Measurements from ENCODE around the gene STX4.

The STX4 gene

DNA sequence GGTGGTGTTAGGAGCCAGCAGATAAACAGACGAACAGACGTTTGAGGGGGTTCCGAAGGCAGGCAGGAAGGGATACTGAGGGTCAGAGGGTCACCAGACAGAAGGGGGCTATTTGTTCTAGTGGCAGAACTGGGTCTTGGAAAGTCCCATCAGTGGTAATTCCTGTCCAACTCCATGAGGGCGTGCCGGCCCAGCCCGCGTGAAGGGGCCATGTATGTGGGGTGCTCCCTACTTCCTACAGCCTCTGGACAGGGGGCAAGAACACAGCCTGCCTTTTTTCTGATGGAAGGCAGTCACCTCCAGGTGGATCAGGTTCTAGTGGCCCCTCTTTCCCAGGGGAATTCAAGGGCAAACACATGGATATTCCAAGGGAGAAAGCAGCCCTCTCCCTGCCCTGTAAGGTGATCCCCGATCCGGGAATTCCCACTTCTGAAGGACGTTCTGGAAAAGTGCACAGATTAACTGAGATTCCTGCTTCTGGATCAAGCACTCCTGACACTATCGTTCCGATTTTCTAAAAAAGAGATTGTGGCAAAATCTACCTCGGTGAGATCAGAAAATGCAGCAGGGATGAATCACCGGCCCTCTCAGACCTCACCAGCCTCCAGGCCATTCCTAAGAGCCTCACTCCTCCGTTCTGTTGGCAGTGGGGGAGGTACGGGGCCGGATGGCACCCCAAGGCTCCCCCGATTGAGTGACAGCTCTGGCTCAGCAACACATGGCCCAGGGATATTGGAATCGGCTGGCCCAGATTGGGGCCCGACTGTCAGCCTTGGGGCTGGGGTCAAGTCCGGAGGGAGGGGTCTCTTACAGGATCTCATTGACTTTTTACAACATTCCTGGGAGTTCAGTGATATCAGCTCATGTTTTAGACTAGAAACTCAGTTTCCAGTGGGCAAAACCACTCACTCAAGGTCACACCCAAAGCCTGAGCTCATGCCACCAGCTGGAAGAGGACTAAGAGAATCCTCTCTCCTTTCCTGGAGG is 35.3 kb upstream of the STX4 start:
- no peak for TF ChIP-seq POLR2A (IDR thresholded peaks at IDR 0.05; ENCODE audit: low read depth, low read length)
- TF ChIP-seq PAX5 (IDR thresholded peaks at IDR 0.05; ENCODE audit: insufficient read depth, low read length, severe bottlenecking), result no peak
- no peak for TF ChIP-seq POU2F2 (IDR thresholded peaks at IDR 0.05; ENCODE audit: low read depth, low read length)
- no peak for TF ChIP-seq SPI1 (IDR thresholded peaks at IDR 0.05; ENCODE audit: low read depth, low read length)
- TF ChIP-seq TAF1 (IDR thresholded peaks at IDR 0.05; ENCODE audit: low read depth, low read length), result no peak
- TF ChIP-seq POLR2AphosphoS5 (IDR thresholded peaks at IDR 0.05; ENCODE audit: low read depth, low read length), result no peak
- DNase-seq (ENCODE audit: insufficient read length, low spot score) (no peak), FAIRE-seq (no peak)

GRCh38 chr16:30998852-30999761 is 34.3 kb upstream of the STX4 start:
- DNase-seq (ENCODE audit: insufficient read length, low spot score) (no peak), FAIRE-seq (no peak)
- TF ChIP-seq POLR2AphosphoS5 (IDR thresholded peaks at IDR 0.05; ENCODE audit: low read depth, low read length), result no peak
- TF ChIP-seq TAF1 (IDR thresholded peaks at IDR 0.05; ENCODE audit: low read depth, low read length), result no peak
- no peak for TF ChIP-seq PAX5 (IDR thresholded peaks at IDR 0.05; ENCODE audit: insufficient read depth, low read length, severe bottlenecking)
- TF ChIP-seq POU2F2 (IDR thresholded peaks at IDR 0.05; ENCODE audit: low read depth, low read length), result no peak
- no peak for TF ChIP-seq POLR2A (IDR thresholded peaks at IDR 0.05; ENCODE audit: low read depth, low read length)
- no peak for TF ChIP-seq SPI1 (IDR thresholded peaks at IDR 0.05; ENCODE audit: low read depth, low read length)

- DNase-seq (ENCODE audit: insufficient read length, low spot score) (no peak), FAIRE-seq (no peak)
- TF ChIP-seq POLR2AphosphoS5 (IDR thresholded peaks at IDR 0.05; ENCODE audit: low read depth, low read length) (no peak), TAF1 (IDR thresholded peaks at IDR 0.05; ENCODE audit: low read depth, low read length) (no peak), PAX5 (IDR thresholded peaks at IDR 0.05; ENCODE audit: insufficient read depth, low read length, severe bottlenecking) (no peak), POU2F2 (IDR thresholded peaks at IDR 0.05; ENCODE audit: low read depth, low read length) (no peak)
These were observed 32.5 kb upstream of the STX4 start for GRCh38 chr16:31000671-31001382.

GRCh38 chr16:31001507-31002249 is 31.7 kb upstream of the STX4 start:
- no peak for DNase-seq (ENCODE audit: insufficient read length, low spot score)
- no peak for TF ChIP-seq PAX5 (IDR thresholded peaks at IDR 0.05; ENCODE audit: insufficient read depth, low read length, severe bottlenecking)
- no peak for TF ChIP-seq POU2F2 (IDR thresholded peaks at IDR 0.05; ENCODE audit: low read depth, low read length)
- no peak for TF ChIP-seq SPI1 (IDR thresholded peaks at IDR 0.05; ENCODE audit: low read depth, low read length)
- TF ChIP-seq POLR2AphosphoS5 (IDR thresholded peaks at IDR 0.05; ENCODE audit: low read depth, low read length), result no peak
- no peak for TF ChIP-seq POLR2A (IDR thresholded peaks at IDR 0.05; ENCODE audit: low read depth, low read length)
- no peak for TF ChIP-seq TAF1 (IDR thresholded peaks at IDR 0.05; ENCODE audit: low read depth, low read length)
- no peak for FAIRE-seq

- TF ChIP-seq PAX5 (IDR thresholded peaks at IDR 0.05; ENCODE audit: insufficient read depth, low read length, severe bottlenecking) (no peak), TAF1 (IDR thresholded peaks at IDR 0.05; ENCODE audit: low read depth, low read length) (no peak), POLR2A (IDR thresholded peaks at IDR 0.05; ENCODE audit: low read depth, low read length) (no peak), POLR2AphosphoS5 (IDR thresholded peaks at IDR 0.05; ENCODE audit: low read depth, low read length) (no peak), POU2F2 (IDR thresholded peaks at IDR 0.05; ENCODE audit: low read depth, low read length) (no peak), SPI1 (IDR thresholded peaks at IDR 0.05; ENCODE audit: low read depth, low read length) (no peak)
- FAIRE-seq (no peak), DNase-seq (ENCODE audit: insufficient read length, low spot score) (no peak)
These were observed 31.1 kb upstream of the STX4 start for GRCh38 chr16:31002250-31002700.

- TF ChIP-seq POLR2AphosphoS5 (IDR thresholded peaks at IDR 0.05; ENCODE audit: low read depth, low read length) (no peak), POU2F2 (IDR thresholded peaks at IDR 0.05; ENCODE audit: low read depth, low read length) (no peak), SPI1 (IDR thresholded peaks at IDR 0.05; ENCODE audit: low read depth, low read length) (no peak), POLR2A (IDR thresholded peaks at IDR 0.05; ENCODE audit: low read depth, low read length) (no peak), PAX5 (IDR thresholded peaks at IDR 0.05; ENCODE audit: insufficient read depth, low read length, severe bottlenecking) (no peak), TAF1 (IDR thresholded peaks at IDR 0.05; ENCODE audit: low read depth, low read length) (no peak)
- FAIRE-seq, result no peak
- no peak for DNase-seq (ENCODE audit: insufficient read length, low spot score)
These were observed 30.5 kb upstream of the STX4 start for GRCh38 chr16:31002862-31003341.

GRCh38 chr16:31003744-31004143 is 29.6 kb upstream of the STX4 start:
- no peak for DNase-seq (ENCODE audit: insufficient read length, low spot score)
- TF ChIP-seq POLR2A (IDR thresholded peaks at IDR 0.05; ENCODE audit: low read depth, low read length) (no peak), POLR2AphosphoS5 (IDR thresholded peaks at IDR 0.05; ENCODE audit: low read depth, low read length) (no peak), PAX5 (IDR thresholded peaks at IDR 0.05; ENCODE audit: insufficient read depth, low read length, severe bottlenecking) (no peak), SPI1 (IDR thresholded peaks at IDR 0.05; ENCODE audit: low read depth, low read length) (no peak), POU2F2 (IDR thresholded peaks at IDR 0.05; ENCODE audit: low read depth, low read length) (no peak), TAF1 (IDR thresholded peaks at IDR 0.05; ENCODE audit: low read depth, low read length) (no peak)
- no peak for FAIRE-seq

GRCh38 chr16:31004658-31005057 is 28.7 kb upstream of the STX4 start:
- no peak for TF ChIP-seq POU2F2 (IDR thresholded peaks at IDR 0.05; ENCODE audit: low read depth, low read length)
- no peak for TF ChIP-seq SPI1 (IDR thresholded peaks at IDR 0.05; ENCODE audit: low read depth, low read length)
- TF ChIP-seq TAF1 (IDR thresholded peaks at IDR 0.05; ENCODE audit: low read depth, low read length), result no peak
- TF ChIP-seq POLR2A (IDR thresholded peaks at IDR 0.05; ENCODE audit: low read depth, low read length), result no peak
- no peak for TF ChIP-seq POLR2AphosphoS5 (IDR thresholded peaks at IDR 0.05; ENCODE audit: low read depth, low read length)
- TF ChIP-seq PAX5 (IDR thresholded peaks at IDR 0.05; ENCODE audit: insufficient read depth, low read length, severe bottlenecking), result no peak
- DNase-seq (ENCODE audit: insufficient read length, low spot score) (no peak), FAIRE-seq (no peak)
